Measurements from ENCODE around the gene CCDC97.

DNA sequence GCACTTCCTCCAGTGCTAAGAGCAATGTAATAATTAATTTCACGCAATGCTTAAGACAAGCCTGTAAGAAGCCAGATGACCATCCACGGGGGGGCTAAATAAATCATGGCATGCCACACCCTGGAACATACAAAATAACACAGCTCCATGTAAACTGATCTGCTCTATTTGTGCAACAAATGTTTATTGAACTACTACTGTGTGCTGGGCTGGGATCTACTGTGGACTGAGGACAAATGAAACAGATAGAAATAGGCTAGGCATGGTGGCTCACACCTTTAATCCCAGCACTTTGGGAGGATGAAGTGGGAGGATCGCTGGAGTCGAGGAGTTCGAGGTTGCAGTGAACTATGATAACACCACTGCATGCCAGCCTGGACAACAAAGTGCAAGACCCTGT lies 22.5 kb downstream of the CCDC97 start:
- TF ChIP-seq, protein P1, sequence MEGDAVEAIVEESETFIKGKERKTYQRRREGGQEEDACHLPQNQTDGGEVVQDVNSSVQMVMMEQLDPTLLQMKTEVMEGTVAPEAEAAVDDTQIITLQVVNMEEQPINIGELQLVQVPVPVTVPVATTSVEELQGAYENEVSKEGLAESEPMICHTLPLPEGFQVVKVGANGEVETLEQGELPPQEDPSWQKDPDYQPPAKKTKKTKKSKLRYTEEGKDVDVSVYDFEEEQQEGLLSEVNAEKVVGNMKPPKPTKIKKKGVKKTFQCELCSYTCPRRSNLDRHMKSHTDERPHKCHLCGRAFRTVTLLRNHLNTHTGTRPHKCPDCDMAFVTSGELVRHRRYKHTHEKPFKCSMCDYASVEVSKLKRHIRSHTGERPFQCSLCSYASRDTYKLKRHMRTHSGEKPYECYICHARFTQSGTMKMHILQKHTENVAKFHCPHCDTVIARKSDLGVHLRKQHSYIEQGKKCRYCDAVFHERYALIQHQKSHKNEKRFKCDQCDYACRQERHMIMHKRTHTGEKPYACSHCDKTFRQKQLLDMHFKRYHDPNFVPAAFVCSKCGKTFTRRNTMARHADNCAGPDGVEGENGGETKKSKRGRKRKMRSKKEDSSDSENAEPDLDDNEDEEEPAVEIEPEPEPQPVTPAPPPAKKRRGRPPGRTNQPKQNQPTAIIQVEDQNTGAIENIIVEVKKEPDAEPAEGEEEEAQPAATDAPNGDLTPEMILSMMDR (IDR thresholded peaks at IDR 0.05; ENCODE audit: low read depth, low read length) = no peak
- no peak for TF ChIP-seq EZH2phosphoT487 (IDR thresholded peaks at IDR 0.05; ENCODE audit: low read depth)

Measured in OCI-LY3 (cell line).